GM10248 (cell line): ENCODE results near the gene CDYL.
"Not testable (repeated sequence)": the region's sequence is repeated elsewhere in the genome, so short reads cannot be mapped to it uniquely, and the experiment has no call there.

ENCODE experiments used
- CTCF ChIA-PET: fragments of 300-600 bp; sonication (Branson Sonifier 250); formaldehyde crosslinking; extraction: SDS; loops from one replicate; lab custom pipeline; 2021; ENCODE audit warnings: antibody characterized with exemption; lab: Yijun Ruan, JAX
- POLR2A ChIA-PET: fragments of 350-650 bp; sonication (Branson Sonifier 250); formaldehyde crosslinking; extraction: SDS; loops from one replicate; lab custom pipeline; 2020; ENCODE audit warnings: antibody characterized with exemption; lab: Yijun Ruan, JAX
- DNase-seq: peaks from one replicate; pipeline ENCODE4 v3.0.0; 2012; ENCODE audit errors: extremely low spot score
- CTCF ChIP-seq: IDR thresholded peaks from 2 replicates; pipeline ENCODE4 v1.5.1; 2012; ENCODE audit warnings: mild to moderate bottlenecking, low read depth; ENCODE audit errors: extremely low read depth, missing control alignments, control extremely low read depth

The CDYL gene

GRCh38 chr6:4999586-4999985 lies 223.4 kb downstream of the CDYL start:
- ChIA-PET CTCF (no interaction called here), POLR2A (no interaction called here)
- TF ChIP-seq CTCF, result no peak
- no peak for DNase-seq

- POLR2A ChIA-PET, result interaction anchor here (0.7 kb wide), 1 partner anchor 97 kb away, joined by 5 read pairs; no protein-coding TSS in a partner anchor
- peak; percentile 96 for DNase-seq
- TF ChIP-seq CTCF, result peak; percentile 71
- CTCF ChIA-PET, result interaction anchor here (0.7 to 3.8 kb wide), 11 partner anchors 10 to 438 kb away, joined by 3 to 19 read pairs (median 3); no protein-coding TSS in a partner anchor
Measured at GRCh38 chr6:5003604-5004372, 227.6 kb downstream of the CDYL start, which contains the start of gene RPP40. RPP40 (minus strand) TSS chr6:5004037; CDS start chr6:5004002, 35 bp downstream.

- ChIA-PET POLR2A (no interaction called here), CTCF (interaction anchor here (0.7 to 3.8 kb wide), 8 partner anchors 10 to 439 kb away, joined by 3 to 19 read pairs (median 3); no protein-coding TSS in a partner anchor)
- no peak for TF ChIP-seq CTCF
- no peak for DNase-seq
Measured at GRCh38 chr6:5004373-5005037, 228.3 kb downstream of the CDYL start.

- CTCF ChIA-PET, result interaction anchor here (0.9 to 3.8 kb wide), 2 partner anchors 9 to 87 kb away, joined by 3 to 19 read pairs; no protein-coding TSS in a partner anchor
- POLR2A ChIA-PET, DNase-seq: not testable (repeated sequence)
Measured at GRCh38 chr6:5005038-5005433, 228.8 kb downstream of the CDYL start.
